Activated naive CD4-positive, alpha-beta T cell treated with anti-CD3 and anti-CD28 coated beads for 36 hours (primary cell): ENCODE measurements around the gene CXCR3. TPM values are rescaled to one million over a fixed set of nuclear protein-coding genes. Genes with fewer than 3 reads are reported as not detected.

ENCODE experiments used
- CTCF ChIA-PET: fragments of 350-600 bp; sonication (Branson Sonifier 250); formaldehyde crosslinking; loops from one replicate; lab custom pipeline; 2021; ENCODE audit warnings: antibody characterized with exemption; lab: Charles Lee
- DNase-seq: peaks from one replicate; pipeline ENCODE4 v3.0.0-alpha.2; 2020
- H3K27ac Mint-ChIP-seq: one replicate; pipeline ENCODE4 v1.8.0; 2021; ENCODE audit warnings: mild to moderate bottlenecking, mixed read lengths
- H3K27me3 Mint-ChIP-seq: one replicate; pipeline ENCODE4 v1.8.0; 2021; ENCODE audit warnings: low read depth, mixed read lengths
- H3K36me3 Mint-ChIP-seq: one replicate; pipeline ENCODE4 v1.8.0; 2021; ENCODE audit warnings: low read depth, mixed read lengths
- H3K4me1 Mint-ChIP-seq: one replicate; pipeline ENCODE4 v1.8.0; 2021; ENCODE audit warnings: low read depth, mixed read lengths
- H3K4me3 Mint-ChIP-seq: one replicate; pipeline ENCODE4 v1.8.0; 2021; ENCODE audit warnings: mild to moderate bottlenecking, moderate library complexity, mixed read lengths
- H3K9me3 Mint-ChIP-seq: one replicate; pipeline ENCODE4 v1.8.0; 2021; ENCODE audit warnings: mixed read lengths
- intact Hi-C: fragments of 100-400 bp; cut with micrococcal nuclease; formaldehyde crosslinking; loops from one replicate; pipeline ENCODE4 v1.15.1; 2023
- total RNA-seq, 2 experiments: library from RNA; stranded (reverse); gene quantifications; one replicate each; pipeline ENCODE4 v1.2.3, GENCODE V29; 2021

Gene CXCR3
- total RNA-seq, 2 experiments from 2014 or later = 2.1 to 2.5 TPM

DNA sequence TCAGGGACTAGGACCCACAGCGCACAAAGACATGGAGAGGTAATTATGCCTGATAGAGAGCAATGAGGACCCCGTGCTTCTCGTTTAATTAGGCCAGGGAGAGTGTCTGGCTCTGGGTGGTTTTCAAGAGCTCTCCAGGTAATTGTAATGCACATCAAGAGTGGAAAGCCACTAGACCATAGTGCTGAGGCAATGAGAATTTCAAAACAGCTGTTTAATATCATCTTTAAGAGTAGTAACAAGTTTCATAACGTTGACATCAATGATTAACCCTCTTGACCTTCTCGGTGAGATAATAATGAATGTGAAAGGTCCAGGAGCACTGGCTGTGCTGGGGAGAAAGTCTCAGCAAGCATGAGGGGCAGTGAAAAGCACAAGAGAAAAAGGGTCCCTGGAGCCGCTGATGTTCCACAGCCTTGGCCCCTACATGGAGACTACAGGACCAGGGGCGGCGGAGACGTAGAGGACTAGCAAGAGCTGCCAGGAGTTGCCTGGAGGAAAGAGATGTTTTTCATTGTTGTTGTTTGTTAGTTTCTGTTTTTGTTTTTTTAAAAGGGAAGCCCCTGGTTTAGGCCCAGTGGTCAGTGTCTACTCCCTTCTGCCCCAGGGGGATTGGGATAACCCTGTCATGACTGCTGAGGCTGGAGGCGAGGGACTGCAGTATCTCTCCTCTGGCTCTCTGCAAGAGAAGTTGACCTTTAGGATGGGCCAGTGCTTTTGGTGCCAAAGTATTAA is 14.8 kb upstream of the CXCR3 start:
- no peak for DNase-seq
- Mint-ChIP-seq H3K4me3 (no peak overlapping the region), H3K36me3 (no peaks in the 10 kb centered on the region), H3K27ac (no peak overlapping the region), H3K27me3 (no peaks in the 10 kb centered on the region), H3K9me3 (no peaks in the 10 kb centered on the region), H3K4me1 (peaks cover 13% of the 10 kb centered on the region)
- intact Hi-C loops = no loop called here
- CTCF ChIA-PET = interaction anchor here (0.6 to 2.3 kb wide), 3 partner anchors 9 to 85 kb away, joined by 3 to 8 read pairs (median 4); no protein-coding TSS in a partner anchor

GRCh38 chrX:71629467-71629866 is 11.2 kb upstream of the CXCR3 start:
- Mint-ChIP-seq H3K4me1 (peaks cover under 1% of the 10 kb centered on the region), H3K27me3 (no peaks in the 10 kb centered on the region), H3K9me3 (no peaks in the 10 kb centered on the region), H3K36me3 (no peaks in the 10 kb centered on the region), H3K4me3 (no peak overlapping the region), H3K27ac (no peak overlapping the region)
- CTCF ChIA-PET = no interaction called here
- intact Hi-C loops = no loop called here
- no peak for DNase-seq

GRCh38 chrX:71627588-71628404 is 9.5 kb upstream of the CXCR3 start:
- no peaks in the 10 kb centered on the region for H3K36me3 Mint-ChIP-seq
- no peak overlapping the region for H3K27ac Mint-ChIP-seq
- H3K9me3 Mint-ChIP-seq = no peaks in the 10 kb centered on the region
- no peak for DNase-seq
- H3K4me3 Mint-ChIP-seq = no peak overlapping the region
- intact Hi-C loops = no loop called here
- CTCF ChIA-PET = no interaction called here
- H3K4me1 Mint-ChIP-seq = peaks cover 14% of the 10 kb centered on the region
- no peaks in the 10 kb centered on the region for H3K27me3 Mint-ChIP-seq

- Mint-ChIP-seq H3K27ac (no peak overlapping the region), H3K36me3 (no peaks in the 10 kb centered on the region), H3K27me3 (no peaks in the 10 kb centered on the region), H3K4me3 (no peak overlapping the region), H3K4me1 (peaks cover 27% of the 10 kb centered on the region), H3K9me3 (no peaks in the 10 kb centered on the region)
- no peak for DNase-seq
- intact Hi-C loops = no loop called here
- CTCF ChIA-PET = no interaction called here
Observed at GRCh38 chrX:71626576-71626975, 8.3 kb upstream of the CXCR3 start.

DNA sequence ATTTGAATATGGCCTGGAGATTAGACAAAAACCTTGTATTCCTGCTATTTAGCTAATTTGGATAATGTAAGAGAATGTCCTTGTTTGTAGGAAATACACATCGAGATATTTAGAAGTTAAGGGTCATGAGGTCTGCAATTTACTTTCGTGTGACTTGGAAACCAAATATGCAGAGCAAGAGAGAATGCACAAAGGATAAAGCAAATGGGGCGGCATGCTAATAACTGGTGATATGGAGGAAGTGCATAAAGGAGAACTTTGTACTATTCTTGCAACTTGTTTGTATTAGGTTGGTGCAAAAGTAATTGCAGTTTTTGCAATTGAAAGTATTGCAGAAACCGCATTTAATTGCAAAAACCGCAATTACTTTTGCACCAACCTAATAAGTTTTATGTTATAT is 7.2 kb upstream of the CXCR3 start:
- DNase-seq = no peak
- intact Hi-C loops = no loop called here
- H3K4me1 Mint-ChIP-seq = peaks cover 33% of the 10 kb centered on the region
- H3K9me3 Mint-ChIP-seq = no peaks in the 10 kb centered on the region
- no peaks in the 10 kb centered on the region for H3K36me3 Mint-ChIP-seq
- H3K27me3 Mint-ChIP-seq = no peaks in the 10 kb centered on the region
- CTCF ChIA-PET = interaction anchor here (0.7 to 1.2 kb wide), 2 partner anchors 15 to 26 kb away, joined by 3 to 4 read pairs; no protein-coding TSS in a partner anchor
- no peak overlapping the region for H3K27ac Mint-ChIP-seq
- H3K4me3 Mint-ChIP-seq = no peak overlapping the region

GRCh38 chrX:71623714-71624113 is 5.4 kb upstream of the CXCR3 start:
- Mint-ChIP-seq H3K27ac (peak overlapping the region; percentile 86), H3K27me3 (no peaks in the 10 kb centered on the region), H3K9me3 (peaks cover 1% of the 10 kb centered on the region), H3K36me3 (no peaks in the 10 kb centered on the region), H3K4me1 (peaks cover 50% of the 10 kb centered on the region), H3K4me3 (no peak overlapping the region)
- intact Hi-C loops = no loop called here
- CTCF ChIA-PET = interaction anchor here (0.9 to 2.3 kb wide), 3 partner anchors 9 to 29 kb away, joined by 3 to 9 read pairs (median 6); no protein-coding TSS in a partner anchor
- peak; percentile 31 for DNase-seq

DNA sequence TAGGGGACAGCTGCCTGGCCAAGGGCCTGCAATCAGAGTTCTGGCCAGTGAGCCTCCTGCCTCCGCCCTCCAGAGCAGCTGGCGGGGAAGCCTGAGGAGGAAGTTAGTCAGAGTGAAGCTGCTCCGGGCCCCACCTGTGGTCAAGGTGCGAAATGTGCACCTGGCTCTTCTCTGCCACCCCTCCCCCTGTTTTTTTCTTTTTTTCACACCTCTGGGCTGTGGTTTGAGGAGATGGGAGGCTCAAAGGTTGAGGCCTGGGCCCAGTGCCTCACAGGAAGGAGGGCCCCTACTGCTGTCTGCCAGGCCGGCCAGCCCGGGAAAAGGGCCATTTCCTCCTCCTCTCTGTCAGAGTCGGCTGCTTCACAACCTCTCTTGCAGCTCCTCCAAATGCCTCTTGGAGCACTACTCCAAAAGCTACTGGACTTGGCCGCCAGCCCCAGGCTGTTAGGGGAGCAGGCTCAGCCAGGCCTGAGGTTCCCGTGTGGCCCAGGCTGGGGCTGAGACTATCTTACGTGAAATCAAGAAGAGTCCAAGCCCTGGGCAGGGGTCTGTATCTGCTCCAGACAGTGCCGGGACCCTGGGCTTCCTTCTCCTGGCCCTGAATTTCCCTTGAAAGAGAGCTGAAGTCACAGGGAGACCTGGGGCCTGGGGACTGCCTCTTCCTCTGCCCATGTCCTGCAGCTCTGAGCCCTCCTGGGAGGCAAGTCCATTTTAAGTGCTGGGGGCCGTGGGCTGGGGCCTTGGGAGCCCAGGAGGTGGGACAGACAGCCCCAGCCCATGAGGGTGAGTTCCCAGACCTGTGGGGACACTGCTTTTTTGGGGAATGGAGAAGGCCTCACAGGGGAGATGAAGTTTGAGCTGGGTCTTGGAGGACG is 4.5 kb upstream of the CXCR3 start:
- H3K4me1 Mint-ChIP-seq = peaks cover 59% of the 10 kb centered on the region

DNA sequence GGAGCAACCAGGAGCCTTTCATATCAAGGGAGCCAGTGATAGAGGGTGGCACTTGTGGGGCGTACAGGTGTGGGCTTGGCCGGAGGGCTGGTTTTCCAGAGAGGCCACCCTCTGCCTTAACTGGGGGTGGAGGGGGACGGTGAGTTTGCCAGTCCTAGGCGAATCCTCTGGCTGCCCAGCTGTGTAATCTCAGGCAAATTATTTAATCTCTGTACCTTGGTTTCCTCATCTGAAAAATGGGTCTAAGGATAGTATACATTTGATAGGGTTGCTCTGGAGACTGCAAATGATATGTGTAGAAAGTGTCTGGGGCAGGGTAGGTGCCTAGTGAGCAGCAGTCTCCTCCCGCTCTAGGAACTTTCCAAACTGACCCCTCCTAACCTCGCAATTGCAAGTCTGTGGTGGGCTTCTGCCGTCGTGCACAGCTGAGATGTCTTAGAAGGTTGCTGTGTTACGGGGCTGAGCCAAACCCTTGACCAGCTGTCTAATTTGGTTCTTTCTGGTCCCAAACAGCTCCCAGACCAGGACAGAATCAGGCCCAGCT is 3.8 kb upstream of the CXCR3 start:
- intact Hi-C loops = loop anchor here (1.0 kb wide), 3 partner anchors 16 to 554 kb away; partner anchors contain the start of gene SNX12
- CTCF ChIA-PET = interaction anchor here (0.6 to 2.3 kb wide), 5 partner anchors 11 to 30 kb away, joined by 3 to 9 read pairs (median 3); no protein-coding TSS in a partner anchor
- H3K4me3 Mint-ChIP-seq = no peak overlapping the region
- H3K27ac Mint-ChIP-seq = peak overlapping the region; percentile 86
- H3K36me3 Mint-ChIP-seq = peaks cover 1% of the 10 kb centered on the region
- no peak for DNase-seq
- no peaks in the 10 kb centered on the region for H3K27me3 Mint-ChIP-seq
- peaks cover 1% of the 10 kb centered on the region for H3K9me3 Mint-ChIP-seq
- H3K4me1 Mint-ChIP-seq = peaks cover 66% of the 10 kb centered on the region

More for the DNA sequence above, 4.5 kb upstream of the CXCR3 start:
- H3K27ac Mint-ChIP-seq = peak overlapping the region; percentile 86
- H3K4me3 Mint-ChIP-seq = peak overlapping the region; percentile 26
- H3K9me3 Mint-ChIP-seq = peaks cover 1% of the 10 kb centered on the region
- CTCF ChIA-PET = interaction anchor here (0.6 to 2.3 kb wide), 9 partner anchors 10 to 133 kb away, joined by 3 to 9 read pairs (median 3); no protein-coding TSS in a partner anchor
- intact Hi-C loops = loop anchor here (1.0 kb wide), 3 partner anchors 15 to 555 kb away; partner anchors contain the start of gene SNX12
- DNase-seq = peak; percentile 88
- peaks cover 1% of the 10 kb centered on the region for H3K36me3 Mint-ChIP-seq
- no peaks in the 10 kb centered on the region for H3K27me3 Mint-ChIP-seq

- DNase-seq = no peak
- no peaks in the 10 kb centered on the region for H3K27me3 Mint-ChIP-seq
- H3K4me3 Mint-ChIP-seq = no peak overlapping the region
- H3K27ac Mint-ChIP-seq = peak overlapping the region; percentile 71
- H3K4me1 Mint-ChIP-seq = peaks cover 71% of the 10 kb centered on the region
- intact Hi-C loops = loop anchor here (1.0 kb wide), 3 partner anchors 17 to 553 kb away; partner anchors contain the start of gene SNX12
- peaks cover 1% of the 10 kb centered on the region for H3K36me3 Mint-ChIP-seq
- CTCF ChIA-PET = interaction anchor here (1.5 to 2.3 kb wide), 2 partner anchors 11 to 15 kb away, joined by 8 to 9 read pairs; no protein-coding TSS in a partner anchor
- peaks cover 1% of the 10 kb centered on the region for H3K9me3 Mint-ChIP-seq
Observed at GRCh38 chrX:71621603-71622002, 3.3 kb upstream of the CXCR3 start.

DNA sequence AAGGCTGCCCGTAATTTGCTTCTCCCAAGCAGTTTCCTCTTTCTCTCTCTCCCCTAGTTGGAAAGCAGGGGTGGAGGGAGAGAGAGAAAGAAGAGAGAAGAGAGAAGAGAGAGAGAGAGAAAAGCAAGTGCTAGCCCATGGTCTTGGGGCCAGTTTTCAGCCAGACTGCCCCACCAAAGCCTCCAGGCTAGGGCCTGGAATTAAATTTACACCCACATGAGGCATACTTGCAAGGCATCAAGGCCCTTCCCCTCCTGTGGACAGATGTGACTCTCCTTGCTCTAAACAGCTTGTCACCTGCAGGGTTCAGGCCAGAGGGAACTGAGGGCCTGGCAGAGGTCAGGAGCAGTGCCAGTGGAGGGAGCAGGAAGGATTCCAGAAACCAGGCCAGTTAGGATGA is 1.7 kb upstream of the CXCR3 start:
- no peak for DNase-seq
- H3K27me3 Mint-ChIP-seq = no peaks in the 10 kb centered on the region
- H3K9me3 Mint-ChIP-seq = peaks cover 1% of the 10 kb centered on the region
- peaks cover 8% of the 10 kb centered on the region for H3K36me3 Mint-ChIP-seq
- peaks cover 83% of the 10 kb centered on the region for H3K4me1 Mint-ChIP-seq
- H3K4me3 Mint-ChIP-seq = no peak overlapping the region
- intact Hi-C loops = loop anchor here (1.0 to 10.0 kb wide), 7 partner anchors 30 to 1005 kb away; partner anchors contain the start of gene IL2RG
- H3K27ac Mint-ChIP-seq = peak overlapping the region; percentile 96
- CTCF ChIA-PET = interaction anchor here (0.9 to 2.2 kb wide), 2 partner anchors 24 to 30 kb away, joined by 3 to 14 read pairs; no protein-coding TSS in a partner anchor

- Mint-ChIP-seq H3K9me3 (peaks cover 1% of the 10 kb centered on the region), H3K4me1 (peaks cover 80% of the 10 kb centered on the region), H3K27ac (peak overlapping the region; percentile 96), H3K4me3 (peak overlapping the region; percentile 71), H3K36me3 (peaks cover 12% of the 10 kb centered on the region), H3K27me3 (no peaks in the 10 kb centered on the region)
- CTCF ChIA-PET = interaction anchor here (0.9 to 2.2 kb wide), 3 partner anchors 23 to 33 kb away, joined by 3 to 14 read pairs (median 3); no protein-coding TSS in a partner anchor
- DNase-seq = peak; percentile 89
- intact Hi-C loops = loop anchor here (1.0 to 10.0 kb wide), 7 partner anchors 31 to 1006 kb away; partner anchors contain the start of gene IL2RG
Observed at GRCh38 chrX:71619193-71619592, 882 bp upstream of the CXCR3 start.
